GM18858 (cell line): ENCODE results near the gene CP.
A peak's percentile ranks its signal among the peaks of the same experiment; 100 is the strongest.

ENCODE experiments used
- ATAC-seq: cut with Tn5 transposase; IDR thresholded peaks from one replicate; pipeline ENCODE4 v1.9.1; 2021; ENCODE audit not compliant: unreplicated experiment

CP gene

DNA sequence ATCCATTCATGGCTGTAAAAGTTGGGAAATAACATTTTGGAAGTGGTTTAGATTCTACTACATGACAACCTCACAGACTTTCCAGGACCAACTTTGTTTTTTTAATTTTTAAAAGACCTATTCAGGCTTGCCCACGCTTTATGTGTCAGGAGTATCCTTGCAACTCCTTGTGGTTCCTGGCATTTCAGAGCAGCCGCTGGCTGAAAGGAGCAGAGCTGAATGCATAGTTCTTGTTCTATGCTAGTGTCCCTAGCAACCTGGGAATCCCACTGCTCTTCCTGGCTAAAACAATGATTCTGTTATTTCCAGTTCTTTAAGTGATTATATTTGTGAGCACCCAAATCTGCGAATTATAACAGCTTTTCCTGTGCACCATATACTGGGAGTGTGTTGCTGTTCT lies 34.9 kb downstream of the CP start:
- no peak for ATAC-seq

GRCh38 chr3:149186219-149186618 lies 35.4 kb downstream of the CP start:
- ATAC-seq, result no peak

GRCh38 chr3:149181182-149181581 lies 40.4 kb downstream of the CP start:
- ATAC-seq, result no peak

- no peak for ATAC-seq
Measured at GRCh38 chr3:149180057-149180573, 41.5 kb downstream of the CP start.

DNA sequence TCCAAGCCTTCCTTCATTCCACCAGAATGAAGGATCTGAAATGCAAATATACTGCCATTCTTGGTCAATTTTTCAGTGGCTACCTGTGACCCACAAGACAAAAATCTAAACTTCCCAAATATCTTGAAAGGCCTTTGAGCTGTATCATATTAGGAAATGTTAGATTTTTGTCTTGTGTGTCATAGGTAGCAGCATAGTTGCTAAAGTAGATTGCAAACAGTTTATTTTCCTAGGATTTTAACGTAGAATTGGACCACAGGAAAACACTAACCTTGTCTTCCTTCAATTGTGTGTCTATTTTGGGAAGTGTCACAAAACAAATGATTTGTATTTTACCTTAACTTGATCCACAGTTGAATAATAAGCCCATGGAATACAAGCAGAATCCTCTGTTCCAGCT lies 42.4 kb downstream of the CP start:
- ATAC-seq, result no peak

GRCh38 chr3:149177122-149177521 lies 44.5 kb downstream of the CP start:
- no peak for ATAC-seq

DNA sequence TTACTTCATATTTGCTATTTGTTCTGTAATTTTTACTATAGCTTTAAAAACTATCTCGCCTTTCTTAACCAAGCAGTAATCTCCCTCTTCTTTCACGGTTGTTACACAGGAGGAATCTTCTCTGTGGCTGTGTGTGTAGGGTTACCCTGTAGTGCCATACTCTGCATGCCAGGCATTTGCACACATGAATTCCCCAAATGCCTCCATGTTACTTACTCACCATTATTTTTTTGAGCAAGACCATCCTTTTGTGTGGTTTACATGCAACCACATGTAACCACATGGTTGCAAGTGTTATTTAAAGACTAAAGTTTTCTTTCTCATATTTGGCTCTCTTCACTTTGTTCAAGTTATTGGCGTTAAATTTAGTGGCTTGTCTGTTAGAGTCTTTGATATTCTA lies 46.7 kb downstream of the CP start:
- ATAC-seq, result peak; percentile 98

GRCh38 chr3:149170672-149171071 lies 51.0 kb downstream of the CP start:
- no peak for ATAC-seq

DNA sequence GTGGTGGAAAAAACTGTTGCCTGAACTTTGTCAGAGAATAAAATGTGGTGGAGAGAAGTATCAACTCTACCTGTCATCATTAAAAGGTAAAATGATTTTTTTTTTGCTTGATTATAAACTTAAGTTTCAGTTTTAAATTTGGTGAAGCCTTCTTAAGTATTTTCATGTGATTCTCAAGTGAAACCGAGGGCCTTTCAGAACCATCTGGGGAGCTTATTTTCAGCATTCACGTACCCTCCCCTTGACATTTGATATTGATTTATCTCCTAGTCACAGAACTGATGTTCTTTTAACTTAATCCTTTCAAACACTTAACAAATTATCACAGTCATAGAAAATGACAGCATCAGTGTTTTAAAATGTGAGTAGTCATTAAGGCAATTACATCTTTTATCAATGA lies 53.7 kb downstream of the CP start:
- ATAC-seq, result no peak

DNA sequence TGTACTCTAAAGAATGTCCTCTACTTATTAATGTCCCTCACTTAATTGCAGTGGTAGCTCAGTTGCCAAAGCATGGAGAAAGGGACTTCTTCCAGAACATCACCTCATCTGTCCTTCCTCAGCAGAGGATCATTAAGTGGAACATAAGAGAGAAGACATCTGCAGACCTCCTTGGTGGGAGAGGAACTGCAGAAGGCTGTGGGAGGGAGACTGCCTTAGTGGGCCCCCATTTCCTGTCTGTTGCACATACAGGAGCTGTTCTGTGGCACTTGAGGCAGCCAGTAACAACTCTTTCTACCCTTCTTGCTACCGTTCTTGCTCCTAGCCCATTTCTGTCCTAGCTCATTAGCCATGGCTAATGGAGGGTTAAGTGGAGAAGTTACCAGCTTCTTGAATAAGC lies 58.6 kb downstream of the CP start:
- no peak for ATAC-seq

DNA sequence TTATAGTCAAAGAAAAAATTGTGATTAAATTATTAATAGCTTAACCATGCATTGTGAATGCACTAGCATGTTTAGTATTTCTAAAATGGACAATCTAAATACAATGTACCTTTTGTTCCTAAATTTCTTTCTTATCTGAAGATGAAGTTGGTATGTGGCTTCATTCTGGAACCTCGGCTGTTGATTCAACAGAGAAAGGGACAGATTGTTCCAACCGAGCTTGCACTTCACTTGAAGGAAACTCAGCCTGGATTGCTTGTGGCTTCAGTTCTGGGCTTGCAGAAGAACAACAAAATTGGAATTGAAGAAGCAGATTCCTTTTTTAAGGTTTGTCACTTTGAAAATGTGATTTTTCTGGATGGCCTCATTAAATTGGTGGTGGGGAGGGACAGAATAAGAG lies 59.6 kb downstream of the CP start:
- no peak for ATAC-seq

DNA sequence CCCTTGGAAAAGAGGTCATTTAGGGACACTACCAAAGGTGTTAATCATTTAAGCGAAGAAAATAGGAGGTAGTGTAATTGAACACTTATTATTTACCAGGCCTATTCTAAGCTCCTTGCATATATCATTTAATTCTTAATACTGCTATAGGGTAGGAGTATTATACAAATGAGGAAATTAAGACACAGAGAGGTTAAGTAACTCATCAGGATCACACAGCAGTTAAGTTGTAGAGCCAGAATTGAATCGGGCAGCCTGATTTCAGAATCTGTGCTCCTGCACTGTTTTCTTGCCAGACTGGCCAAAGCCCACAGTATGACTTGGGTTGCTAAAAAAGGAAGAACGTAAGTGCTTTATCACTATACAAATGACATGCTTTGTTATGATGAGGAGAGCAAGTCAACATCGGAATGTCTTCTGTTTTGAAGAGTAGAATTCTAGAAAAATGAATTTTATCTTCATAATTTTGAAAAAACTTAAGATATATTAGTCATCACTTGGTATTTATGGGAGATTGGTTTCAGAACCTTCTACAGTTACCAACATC lies 60.8 kb downstream of the CP start:
- no peak for ATAC-seq

DNA sequence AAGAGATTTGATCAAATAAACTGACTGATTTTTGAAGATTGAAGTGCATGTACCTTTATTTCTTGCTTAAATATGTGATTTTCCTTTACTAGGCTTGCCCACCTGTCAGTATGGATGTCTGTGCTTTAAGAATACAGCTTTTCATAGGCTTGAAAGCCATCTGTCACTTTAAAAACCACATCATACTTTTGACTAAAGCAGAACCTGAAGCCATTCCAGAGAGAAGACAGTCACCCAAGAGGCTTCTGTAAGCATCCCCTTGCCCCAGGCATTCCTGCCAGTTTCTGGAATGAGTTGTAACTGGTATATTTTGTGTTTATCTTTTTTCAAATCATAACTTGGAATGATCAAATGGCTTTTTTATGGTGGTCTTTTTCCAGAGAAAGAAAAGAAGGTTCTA lies 68.2 kb downstream of the CP start:
- no peak for ATAC-seq

- ATAC-seq, result peak; percentile 89
Measured at GRCh38 chr3:149152420-149152819, 69.2 kb downstream of the CP start.

- no peak for ATAC-seq
Measured at GRCh38 chr3:149151843-149152242, 69.8 kb downstream of the CP start.

GRCh38 chr3:149150436-149150835 lies 71.2 kb downstream of the CP start:
- no peak for ATAC-seq

DNA sequence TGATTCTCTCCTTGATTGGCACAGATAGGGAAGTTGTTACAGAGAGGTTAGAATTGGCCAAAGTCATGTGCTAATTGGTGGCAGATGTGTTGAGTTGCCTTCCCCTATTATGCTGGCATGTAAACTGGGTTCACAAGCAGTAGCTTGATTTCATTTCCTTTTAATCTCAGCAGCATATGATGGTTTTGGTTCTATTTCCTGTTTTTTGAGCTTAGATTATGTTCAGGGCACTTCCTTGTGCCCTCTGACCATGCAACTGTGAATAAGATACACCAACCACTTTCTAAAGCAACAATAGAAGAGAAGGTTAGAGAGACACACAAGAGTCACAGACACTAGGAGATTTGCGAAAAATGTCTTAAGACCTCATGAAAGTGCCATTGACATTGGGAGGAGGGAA lies 75.7 kb downstream of the CP start:
- ATAC-seq, result peak; percentile 94

GRCh38 chr3:149145356-149145755 lies 76.3 kb downstream of the CP start:
- ATAC-seq, result no peak

- ATAC-seq, result no peak
Measured at GRCh38 chr3:149142682-149143081, 78.9 kb downstream of the CP start.

DNA sequence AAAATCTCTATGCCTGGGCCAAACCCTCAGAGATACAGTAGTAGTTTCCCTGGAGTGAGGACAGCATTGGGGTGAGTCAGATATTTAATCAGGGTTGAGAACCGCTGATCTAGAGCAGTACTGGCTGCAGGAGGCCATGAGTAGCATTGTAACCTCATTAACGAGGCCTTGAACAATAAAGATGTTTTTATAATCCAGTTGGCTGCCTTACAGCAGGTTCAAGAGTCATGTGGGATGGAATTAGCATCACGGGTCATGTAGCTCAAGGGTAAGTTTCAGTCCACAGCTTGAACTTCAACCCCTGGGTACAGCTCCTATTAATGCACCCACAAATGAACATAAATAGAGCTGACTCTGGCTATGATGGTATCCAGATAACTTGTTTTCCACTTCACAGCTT lies 87.1 kb downstream of the CP start:
- no peak for ATAC-seq

DNA sequence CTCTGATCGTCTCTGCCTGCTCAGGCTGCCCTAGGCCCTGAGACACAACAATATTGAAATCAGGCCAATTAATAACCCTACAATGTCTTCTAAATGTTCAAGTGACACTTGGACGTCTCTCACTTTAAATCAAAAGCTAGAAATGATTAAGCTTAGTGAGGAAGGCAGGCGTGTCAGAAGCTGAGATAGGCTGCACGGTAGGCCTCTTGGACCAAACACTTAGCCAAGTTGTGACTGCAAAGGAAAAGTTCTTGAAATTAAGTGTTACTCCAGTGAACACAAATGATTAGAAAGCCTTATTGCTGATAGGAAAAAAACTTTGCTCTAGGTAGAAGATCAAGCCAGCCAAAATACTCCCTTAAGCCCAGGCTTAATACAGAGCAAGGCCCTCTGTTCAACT lies 90.0 kb downstream of the CP start:
- no peak for ATAC-seq

- peak; percentile 89 for ATAC-seq
Measured at GRCh38 chr3:149129326-149130205, 92.1 kb downstream of the CP start, which contains the start of gene HPS3. HPS3 (plus strand) TSS chr3:149129638; CDS start chr3:149129724, 86 bp downstream.
